Measurements from ENCODE around the gene GMPPB.
A peak's percentile ranks its signal among the peaks of the same experiment; 100 is the strongest.

The GMPPB gene

GRCh38 chr3:49707113-49707480 is 16.7 kb downstream of the GMPPB start:
- in situ Hi-C loops (cut with MboI; ENCODE audit: low pct_unique_long_range_greater_than_20kb, low sequenced_read_pairs, unreplicated experiment), result no loop called here
- DNase-seq (ENCODE audit: low spot score), result no peak
- no peak for TF ChIP-seq CTCF (IDR thresholded peaks at IDR 0.05; ENCODE audit: extremely low read depth, insufficient read depth, missing control alignments)

GRCh38 chr3:49706456-49707112 is 17.2 kb downstream of the GMPPB start:
- DNase-seq (ENCODE audit: low spot score), result no peak
- TF ChIP-seq CTCF (IDR thresholded peaks at IDR 0.05; ENCODE audit: extremely low read depth, insufficient read depth, missing control alignments), result no peak
- in situ Hi-C loops (cut with MboI; ENCODE audit: low pct_unique_long_range_greater_than_20kb, low sequenced_read_pairs, unreplicated experiment), result no loop called here

- no peak for DNase-seq (ENCODE audit: low spot score)
- in situ Hi-C loops (cut with MboI; ENCODE audit: low pct_unique_long_range_greater_than_20kb, low sequenced_read_pairs, unreplicated experiment), result no loop called here
These were observed 18.3 kb downstream of the GMPPB start for GRCh38 chr3:49705390-49705960.

GRCh38 chr3:49704629-49705028 is 19.1 kb downstream of the GMPPB start:
- no peak for DNase-seq (ENCODE audit: low spot score)
- TF ChIP-seq CTCF (IDR thresholded peaks at IDR 0.05; ENCODE audit: extremely low read depth, insufficient read depth, missing control alignments), result no peak
- in situ Hi-C loops (cut with MboI; ENCODE audit: low pct_unique_long_range_greater_than_20kb, low sequenced_read_pairs, unreplicated experiment), result no loop called here

More at GRCh38 chr3:49705390-49705960, 18.3 kb downstream of the GMPPB start:
- TF ChIP-seq CTCF (IDR thresholded peaks at IDR 0.05; ENCODE audit: extremely low read depth, insufficient read depth, missing control alignments), result no peak

- in situ Hi-C loops (cut with MboI; ENCODE audit: low pct_unique_long_range_greater_than_20kb, low sequenced_read_pairs, unreplicated experiment), result no loop called here
These were observed 19.8 kb downstream of the GMPPB start for GRCh38 chr3:49703956-49704355.

GRCh38 chr3:49703443-49703927 is 20.3 kb downstream of the GMPPB start:
- peak; percentile 92 for DNase-seq (ENCODE audit: low spot score)
- in situ Hi-C loops (cut with MboI; ENCODE audit: low pct_unique_long_range_greater_than_20kb, low sequenced_read_pairs, unreplicated experiment), result no loop called here
- peak; percentile 91 for TF ChIP-seq CTCF (IDR thresholded peaks at IDR 0.05; ENCODE audit: extremely low read depth, insufficient read depth, missing control alignments)

More at GRCh38 chr3:49703956-49704355, 19.8 kb downstream of the GMPPB start:
- no peak for TF ChIP-seq CTCF (IDR thresholded peaks at IDR 0.05; ENCODE audit: extremely low read depth, insufficient read depth, missing control alignments)
- no peak for DNase-seq (ENCODE audit: low spot score)
